IMR-90 (cell line): ENCODE results near the gene SLC23A2. TPM values are rescaled to one million over a fixed set of nuclear protein-coding genes. Genes with fewer than 3 reads are reported as not detected.

ENCODE experiments used
- ATAC-seq: fragments of 200-7000 bp; cut with Tn5 transposase; 2 replicates; pipeline ENCODE4 v1.9.1; 2020; ENCODE audit warnings: low read depth, mild to moderate bottlenecking, moderate library complexity
- BruUV-seq: library from RNA; stranded (reverse); fragments of 400-500 nt; replicated peaks from 2 replicates; lab custom pipeline; 2021; lab: Mats Ljungman, UMichigan
- CTCF ChIA-PET: fragments of 300-600 bp; formaldehyde crosslinking; extraction: SDS; loops from one replicate; lab custom pipeline; 2021; ENCODE audit warnings: antibody characterized with exemption; lab: Yijun Ruan, JAX
- POLR2A ChIA-PET: fragments of 300-600 bp; sonication (Branson Sonifier 250); formaldehyde crosslinking; loops from one replicate; lab custom pipeline; 2022; ENCODE audit warnings: antibody characterized with exemption; ENCODE audit not compliant: unreplicated experiment; lab: Charles Lee
- DNase-seq: peaks from one replicate; pipeline ENCODE4 v3.0.0; 2013
- H2AFZ ChIP-seq: replicated peaks from 2 replicates; pipeline ENCODE3; 2013; ENCODE audit warnings: low read length, mild to moderate bottlenecking; ENCODE audit not compliant: poor library complexity
- H2AK5ac ChIP-seq: 2 replicates; pipeline ENCODE4 v1.6.1; 2013; ENCODE audit warnings: low read depth, low read length, inconsistent platforms
- H2AK9ac ChIP-seq: replicated peaks from 2 replicates; pipeline ENCODE3; 2013; ENCODE audit warnings: mild to moderate bottlenecking, low read depth, low read length, moderate library complexity; ENCODE audit not compliant: poor library complexity
- H2BK120ac ChIP-seq: 2 replicates; pipeline ENCODE4 v1.6.1; 2013; ENCODE audit warnings: low read depth, low read length, inconsistent platforms
- H2BK15ac ChIP-seq: 3 replicates; pipeline ENCODE4 v1.6.1; 2013; ENCODE audit warnings: low read depth, low read length, inconsistent platforms
- H2BK20ac ChIP-seq: 2 replicates; pipeline ENCODE4 v1.6.1; 2013; ENCODE audit warnings: low read depth, mild to moderate bottlenecking, inconsistent platforms, low read length, moderate library complexity
- H2BK5ac ChIP-seq: 2 replicates; pipeline ENCODE4 v1.6.1; 2013; ENCODE audit warnings: mild to moderate bottlenecking, low read depth, low read length, inconsistent platforms; ENCODE audit not compliant: poor library complexity, severe bottlenecking
- H3K14ac ChIP-seq: replicated peaks from 2 replicates; pipeline ENCODE4 v1.6.1; 2013; ENCODE audit warnings: low read depth, low read length, inconsistent platforms
- H3K18ac ChIP-seq: 2 replicates; pipeline ENCODE4 v1.6.1; 2013; ENCODE audit warnings: low read depth, low read length, control low read depth
- H3K23ac ChIP-seq: 2 replicates; pipeline ENCODE4 v1.6.1; 2013; ENCODE audit warnings: low read depth, low read length, inconsistent platforms
- H3K27ac ChIP-seq: 2 replicates; pipeline ENCODE4 v1.5.1; 2013; ENCODE audit warnings: mild to moderate bottlenecking, control low read depth, low read length; ENCODE audit not compliant: insufficient read depth
- H3K27me3 ChIP-seq: 2 replicates; pipeline ENCODE4 v1.6.1; 2013; ENCODE audit warnings: low read length; ENCODE audit not compliant: control insufficient read depth, insufficient read depth
- H3K36me3 ChIP-seq: 2 replicates; pipeline ENCODE4 v1.6.1; 2013; ENCODE audit warnings: low read length, mixed read lengths; ENCODE audit not compliant: control insufficient read depth, insufficient read depth
- H3K4ac ChIP-seq: 2 replicates; pipeline ENCODE4 v1.6.1; 2013; ENCODE audit warnings: low read depth, low read length, inconsistent platforms
- H3K4me1 ChIP-seq: 2 replicates; pipeline ENCODE4 v1.6.1; 2013; ENCODE audit warnings: low read length, mixed read lengths; ENCODE audit not compliant: control insufficient read depth, insufficient read depth
- H3K4me2 ChIP-seq: 2 replicates; pipeline ENCODE4 v1.6.1; 2013; ENCODE audit warnings: low read depth, mild to moderate bottlenecking, control low read depth, low read length, moderate library complexity
- H3K4me3 ChIP-seq: 2 replicates; pipeline ENCODE4 v1.5.1; 2013; ENCODE audit warnings: low read depth, mild to moderate bottlenecking, control low read depth, low read length, moderate library complexity; ENCODE audit not compliant: insufficient read depth
- H3K56ac ChIP-seq: 2 replicates; pipeline ENCODE4 v1.6.1; 2013; ENCODE audit warnings: low read length, inconsistent platforms; ENCODE audit not compliant: insufficient read depth; ENCODE audit errors: extremely low read depth
- H3K79me1 ChIP-seq, 2 experiments: 2 replicates each; pipeline ENCODE4 v1.6.1; 2013; ENCODE audit warnings: low read length in 2 of 2, inconsistent platforms in 1 of 2, low read depth in 1 of 2
- H3K9ac ChIP-seq: 2 replicates; pipeline ENCODE4 v1.6.1; 2013; ENCODE audit warnings: low read depth, low read length, control low read depth
- H3K9me1 ChIP-seq: 2 replicates; pipeline ENCODE4 v1.6.1; 2013; ENCODE audit warnings: low read length, inconsistent platforms; ENCODE audit not compliant: insufficient read depth
- H3K9me3 ChIP-seq: 2 replicates; pipeline ENCODE4 v1.6.1; 2013; ENCODE audit warnings: low read length; ENCODE audit not compliant: control insufficient read depth, insufficient read depth
- H4K20me1 ChIP-seq: 2 replicates; pipeline ENCODE4 v1.6.1; 2013; ENCODE audit warnings: low read length, inconsistent platforms; ENCODE audit not compliant: insufficient read depth
- H4K5ac ChIP-seq: 2 replicates; pipeline ENCODE4 v1.6.1; 2013; ENCODE audit warnings: mild to moderate bottlenecking, low read depth, low read length, control low read depth
- H4K8ac ChIP-seq, 2 experiments: 2 replicates each; pipeline ENCODE4 v1.6.1; 2013; ENCODE audit warnings: low read depth in 2 of 2, low read length in 2 of 2, control low read depth in 1 of 2, inconsistent platforms in 1 of 2
- H4K91ac ChIP-seq: 2 replicates; pipeline ENCODE4 v1.6.1; 2013; ENCODE audit warnings: low read depth, low read length, inconsistent platforms; ENCODE audit not compliant: insufficient read depth
- BHLHE40 ChIP-seq: fragments of 150-350 bp; IDR thresholded peaks from 2 replicates; pipeline ENCODE4 v1.6.1; 2016; ENCODE audit warnings: mild to moderate bottlenecking, low read depth, low read length
- CEBPB ChIP-seq: IDR thresholded peaks from 2 replicates; pipeline ENCODE4 v1.6.1; 2012; ENCODE audit warnings: low read depth, low read length, improper control_type of control experiment
- CHD1 ChIP-seq: IDR thresholded peaks from 2 replicates; pipeline ENCODE4 v1.6.1; 2012; ENCODE audit warnings: low read depth, low read length, improper control_type of control experiment
- CTCF ChIP-seq: conservative IDR thresholded peaks from 2 replicates; pipeline ENCODE4 v1.5.1; 2012; ENCODE audit warnings: mild to moderate bottlenecking, low read depth, low read length, improper control_type of control experiment
- ELK1 ChIP-seq: fragments of 150-350 bp; IDR thresholded peaks from 2 replicates; pipeline ENCODE4 v1.6.1; 2016; ENCODE audit warnings: low read depth, mild to moderate bottlenecking, low read length, moderate library complexity, borderline replicate concordance
- FOS ChIP-seq: fragments of 150-350 bp; IDR thresholded peaks from 2 replicates; pipeline ENCODE4 v1.6.1; 2016; ENCODE audit warnings: low read depth, low read length
- MAFK ChIP-seq: IDR thresholded peaks from 2 replicates; pipeline ENCODE4 v1.6.1; 2012; ENCODE audit warnings: low read depth, low read length, improper control_type of control experiment
- MAZ ChIP-seq: IDR thresholded peaks from 2 replicates; pipeline ENCODE4 v1.6.1; 2012; ENCODE audit warnings: low read depth, mild to moderate bottlenecking, low read length, improper control_type of control experiment, moderate library complexity, borderline replicate concordance
- MXI1 ChIP-seq: IDR thresholded peaks from 2 replicates; pipeline ENCODE4 v1.6.1; 2012; ENCODE audit warnings: low read depth, mild to moderate bottlenecking, low read length, moderate library complexity, borderline replicate concordance
- NFE2L2 ChIP-seq: fragments of 150-350 bp; IDR thresholded peaks from 2 replicates; pipeline ENCODE4 v1.6.1; 2016; ENCODE audit warnings: low read depth, mild to moderate bottlenecking, low read length
- POLR2A ChIP-seq: IDR thresholded peaks from 2 replicates; pipeline ENCODE4 v1.6.1; 2012; ENCODE audit warnings: mild to moderate bottlenecking, low read depth, low read length
- RAD21 ChIP-seq: IDR thresholded peaks from 2 replicates; pipeline ENCODE4 v1.6.1; 2012; ENCODE audit warnings: low read length, improper control_type of control experiment
- RCOR1 ChIP-seq: IDR thresholded peaks from 2 replicates; pipeline ENCODE4 v1.6.1; 2012; ENCODE audit warnings: mild to moderate bottlenecking, low read length, improper control_type of control experiment; ENCODE audit not compliant: insufficient replicate concordance
- RFX5 ChIP-seq: IDR thresholded peaks from 2 replicates; pipeline ENCODE4 v1.8.0; 2012; ENCODE audit warnings: low read depth, mild to moderate bottlenecking, low read length, moderate library complexity
- SMC3 ChIP-seq: fragments of 150-350 bp; IDR thresholded peaks from 2 replicates; pipeline ENCODE4 v1.6.1; 2016; ENCODE audit warnings: low read depth, mild to moderate bottlenecking, antibody characterized with exemption, low read length, moderate library complexity
- USF2 ChIP-seq: fragments of 150-350 bp; IDR thresholded peaks from 2 replicates; pipeline ENCODE4 v1.6.1; 2017; ENCODE audit warnings: mild to moderate bottlenecking, antibody characterized with exemption, low read length, low read depth
- WGBS, 2 experiments: methylation state at CpG; one replicate each; pipeline versions ENCODE4 v1.1.5 to v1.1.7; 2013; ENCODE audit warnings: missing lambda C conversion rate in 2 of 2; ENCODE audit not compliant: insufficient read length in 1 of 2; ENCODE audit errors: extremely low coverage in 2 of 2; 5-methylcytosine and 5-hydroxymethylcytosine counted together
- dilution Hi-C: fragments of 300-500 bp; cut with HindIII; formaldehyde crosslinking; loops from one replicate; pipeline ENCODE4 v1.14.3; 2018; ENCODE audit warnings: low sequenced_read_pairs; ENCODE audit not compliant: unreplicated experiment
- in situ Hi-C: fragments of 300-500 bp; cut with MboI; formaldehyde crosslinking; loops from 3 replicates; pipeline ENCODE4 v1.14.3; 2019; ENCODE audit warnings: low sequenced_read_pairs, inconsistent platforms, mixed read lengths
- intact Hi-C: fragments of 100-400 bp; cut with micrococcal nuclease; formaldehyde crosslinking; loops from 2 replicates; pipeline ENCODE4 v1.10.0; 2022
- polyA plus RNA-seq, 3 experiments: library from polyadenylated mRNA; depleted of rRNA; stranded (reverse); fragments of >200 nt; gene quantifications; 2 replicates each; pipeline ENCODE4 v1.2.3, GENCODE V29; 2012; ENCODE audit warnings: low replicate concordance in 1 of 3
- total RNA-seq: library from RNA; depleted of rRNA; stranded (reverse); fragments of >200 nt; gene quantifications from 2 replicates; pipeline ENCODE4 v1.2.3, GENCODE V29; 2012

The SLC23A2 gene
- total and polyA plus RNA-seq, 2 of the 4 experiments (the other 2 are of a cell fraction) = 10.2 to 14.4 TPM

- no peak for DNase-seq
- CTCF ChIA-PET = interaction anchor here (1.2 kb wide), 1 partner anchor 12 kb away, joined by 5 read pairs; no protein-coding TSS in a partner anchor
- Histone ChIP-seq H3K56ac (no peak overlapping the region), H3K14ac (no peak overlapping the region), H2AFZ (no peak overlapping the region), H4K91ac (no peak overlapping the region), H2BK20ac (no peak overlapping the region), H3K23ac (no peak overlapping the region), H3K9me3 (peaks cover 4% of the 10 kb centered on the region), H2BK120ac (no peak overlapping the region), H3K79me1 (no peaks in the 10 kb centered on the region), H2BK15ac (no peak overlapping the region), H3K4me1 (peaks cover 10% of the 10 kb centered on the region; the same call in 1 of the 2 replicates), H3K4me3 (no peak overlapping the region), H3K9ac (no peak overlapping the region), H3K18ac (peak overlapping the region; percentile 22; the same call in 1 of the 2 replicates), H4K20me1 (no peaks in the 10 kb centered on the region), H4K8ac (no peak overlapping the region), H2AK9ac (no peak overlapping the region), H4K5ac (no peak overlapping the region; the same call in 1 of the 2 replicates), H2BK5ac (no peak overlapping the region), H3K9me1 (peaks cover 12% of the 10 kb centered on the region), H3K4me2 (no peak overlapping the region), H3K4ac (no peak overlapping the region), H2AK5ac (no peak overlapping the region), H3K27ac (peak overlapping the region; percentile 49; the same call in 1 of the 2 replicates), H3K36me3 (no peaks in the 10 kb centered on the region), H3K27me3 (peaks cover 12% of the 10 kb centered on the region)
- POLR2A ChIA-PET = no interaction called here
- WGBS, 2 experiments = 81% methylated on average over 4 of the region's 6 CpGs; no CpG with 5 or more reads in 1 of the 2 experiments
- in situ Hi-C loops (no loop called here), dilution Hi-C loops (no loop called here), intact Hi-C loops (no loop called here)
- BruUV-seq = no TSS peak
- no peak for ATAC-seq
- TF ChIP-seq RFX5 (no peak), CTCF (no peak), MAZ (no peak), RCOR1 (no peak), MAFK (no peak), NFE2L2 (no peak), SMC3 (no peak), CHD1 (no peak), CEBPB (no peak), BHLHE40 (no peak), FOS (no peak), MXI1 (no peak), ELK1 (no peak), POLR2A (no peak), USF2 (no peak), RAD21 (no peak)
These were observed 164.8 kb downstream of the SLC23A2 start for GRCh38 chr20:4836473-4836872.
